GM12878 (cell line): ENCODE measurements around the gene LBH. TPM values are rescaled to one million over a fixed set of nuclear protein-coding genes. Genes with fewer than 3 reads are reported as not detected.

Experiments used
- ATAC-seq: fragments of 200-7000 bp; cut with Tn5 transposase; 3 replicates; pipeline ENCODE4 v1.9.1; 2020; ENCODE audit warnings: mild to moderate bottlenecking, moderate library complexity
- BruUV-seq: library from RNA; stranded (reverse); fragments of 400-500 nt; replicated peaks from 2 replicates; lab custom pipeline; 2021; lab: Mats Ljungman, UMichigan
- CTCF ChIA-PET: fragments of 300-600 bp; sonication (Branson Sonifier 250); formaldehyde crosslinking; extraction: SDS; loops from one replicate; lab custom pipeline; 2021; ENCODE audit warnings: inconsistent platforms; lab: Yijun Ruan, JAX
- POLR2A ChIA-PET: fragments of 350-600 bp; formaldehyde crosslinking; extraction: SDS; loops from one replicate; lab custom pipeline; 2021; ENCODE audit warnings: inconsistent platforms; lab: Charles Lee
- RAD21 ChIA-PET: fragments of 300-600 bp; sonication (Branson Sonifier 250); formaldehyde crosslinking; loops from one replicate; lab custom pipeline; 2023; ENCODE audit warnings: antibody characterized with exemption; ENCODE audit not compliant: unreplicated experiment; lab: Charles Lee
- SMC1A ChIA-PET: fragments of 300-600 bp; sonication (Branson Sonifier 250); formaldehyde crosslinking; loops from one replicate; lab custom pipeline; 2023; ENCODE audit not compliant: unreplicated experiment, uncharacterized antibody; lab: Charles Lee
- DNase-seq: peaks from one replicate; pipeline ENCODE4 v3.0.0-alpha.2; 2011; ENCODE audit warnings: low read depth, low spot score
- FAIRE-seq: peaks from 3 replicates; lab custom pipeline; 2011; peaks lifted over from hg19 to GRCh38; lab: Jason Lieb, UNC
- H2AFZ ChIP-seq: 2 replicates; pipeline ENCODE4 v1.6.0; 2011; ENCODE audit warnings: low read depth, low read length, control low read depth; ENCODE audit not compliant: control insufficient read depth
- H3K27ac ChIP-seq: 2 replicates; pipeline ENCODE4 v1.5.1; 2011; ENCODE audit warnings: control low read depth; ENCODE audit not compliant: control insufficient read depth, insufficient read depth
- H3K27me3 ChIP-seq, 2 experiments: replicated peaks in 1 of 2; 2 replicates each; pipeline versions ENCODE4 v1.6.0 to v1.6.1; 2011; ENCODE audit warnings: low read length in 1 of 2; ENCODE audit not compliant: control insufficient read depth in 2 of 2, insufficient read depth in 2 of 2
- H3K36me3 ChIP-seq, 2 experiments: 2 replicates each; pipeline ENCODE4 v1.5.1; 2011; ENCODE audit warnings: low read length in 1 of 2; ENCODE audit not compliant: control insufficient read depth in 2 of 2, insufficient read depth in 2 of 2
- H3K4me1 ChIP-seq: 2 replicates; pipeline ENCODE4 v1.6.1; 2011; ENCODE audit warnings: mild to moderate bottlenecking, low read length, moderate library complexity, mixed read lengths; ENCODE audit not compliant: control insufficient read depth, insufficient read depth
- H3K4me2 ChIP-seq: 2 replicates; pipeline ENCODE4 v1.6.0; 2011; ENCODE audit warnings: control low read depth; ENCODE audit not compliant: control insufficient read depth, insufficient read depth
- H3K4me3 ChIP-seq: fragments of 200-600 bp; sonication (generic); 2 replicates; pipeline ENCODE4 v1.5.1; 2016
- H3K79me2 ChIP-seq: 2 replicates; pipeline ENCODE4 v1.6.0; 2011; ENCODE audit warnings: low read length; ENCODE audit not compliant: control insufficient read depth, insufficient read depth
- H3K9ac ChIP-seq: 2 replicates; pipeline ENCODE4 v1.8.0; 2011; ENCODE audit warnings: low read length, control low read depth, mixed read lengths; ENCODE audit not compliant: control insufficient read depth, insufficient read depth
- H3K9me3 ChIP-seq: replicated peaks from 3 replicates; pipeline ENCODE4 v1.5.1; 2011; ENCODE audit warnings: mild to moderate bottlenecking, low read length; ENCODE audit not compliant: control insufficient read depth, insufficient read depth
- H4K20me1 ChIP-seq: 2 replicates; pipeline ENCODE4 v1.6.0; 2011; ENCODE audit not compliant: control insufficient read depth, insufficient read depth
- CHD4 ChIP-seq: fragments of 200-600 bp; sonication (generic); IDR thresholded peaks from 2 replicates; pipeline ENCODE4 v1.6.1; 2016; ENCODE audit warnings: mild to moderate bottlenecking
- DPF2 ChIP-seq: fragments of 450-650 bp; IDR thresholded peaks from 2 replicates; pipeline ENCODE4 v1.6.1; 2017; ENCODE audit warnings: mild to moderate bottlenecking
- FOS ChIP-seq: IDR thresholded peaks from 3 replicates; pipeline ENCODE4 v1.6.1; 2011; ENCODE audit warnings: borderline replicate concordance; ENCODE audit not compliant: insufficient read length; ENCODE audit errors: extremely low read depth
- GABPA ChIP-seq: IDR thresholded peaks from 2 replicates; pipeline ENCODE4 v1.6.1; 2014; ENCODE audit warnings: antibody characterized with exemption, low read depth, mild to moderate bottlenecking, inconsistent platforms
- NBN ChIP-seq: fragments of 450-650 bp; IDR thresholded peaks from 2 replicates; pipeline ENCODE4 v1.6.1; 2016
- NR2C2 ChIP-seq: IDR thresholded peaks from 2 replicates; pipeline ENCODE4 v1.6.1; 2011; ENCODE audit warnings: borderline replicate concordance, low read depth; ENCODE audit not compliant: control insufficient read depth, insufficient read length
- PAX5 ChIP-seq: IDR thresholded peaks from 2 replicates; pipeline ENCODE4 v1.6.1; 2011; ENCODE audit warnings: low read depth, low read length, borderline replicate concordance
- ZBED1 ChIP-seq: IDR thresholded peaks from 2 replicates; pipeline ENCODE4 v1.6.1; 2016; ENCODE audit warnings: borderline replicate concordance
- ZNF274 ChIP-seq: IDR thresholded peaks from one replicate; pipeline ENCODE4 v1.8.0; 2011; ENCODE audit not compliant: insufficient read length, insufficient read depth
- WGBS: methylation state at CpG from one replicate; pipeline ENCODE4 v1.1.6; 2016; ENCODE audit warnings: low lambda C conversion rate; ENCODE audit not compliant: insufficient replicate concordance, insufficient coverage; ENCODE audit errors: missing lambda C conversion rate; 5-methylcytosine and 5-hydroxymethylcytosine counted together
- in situ Hi-C: fragments of 300-500 bp; cut with MboI; formaldehyde crosslinking; loops from 9 replicates; pipeline ENCODE4 v1.14.3; 2018; ENCODE audit warnings: mixed read lengths
- intact Hi-C: fragments of 100-400 bp; cut with micrococcal nuclease; formaldehyde crosslinking; loops from one replicate; pipeline ENCODE4 v1.14.2; 2022; ENCODE audit not compliant: unreplicated experiment
- polyA plus RNA-seq, 11 experiments: library from polyadenylated mRNA; depleted of rRNA in 4 of 11; unstranded in 6 of 11; stranded (reverse) in 5 of 11; fragments of >200 nt; fragmentation: Nextera tagmentation in 4 of 11; fragmentation: Illumina TruSeq in 1 of 11; extraction: Ambion mirVana in 4 of 11; extraction: Trizol in 1 of 11; gene quantifications; 1 replicate in 1 of 11; 2 replicates in 10 of 11; pipeline versions ENCODE4 v1.2.1 to v1.2.3, GENCODE V29; 2011 to 2016; ENCODE audit warnings: inconsistent platforms in 2 of 11, missing spikeins in 2 of 11, low read depth in 1 of 11
- total RNA-seq, 4 experiments: library from RNA; depleted of rRNA in 3 of 4; stranded (reverse); fragments of >200 nt in 3 of 4; fragmentation: Illumina TruSeq in 1 of 4; extraction: Trizol in 1 of 4; gene quantifications; 2 replicates each; pipeline versions ENCODE4 v1.2.1 to v1.2.3, GENCODE V29; 2013 to 2021
- TF ChIP-seq, protein P1 (sequence below): fragments of 450-650 bp; formaldehyde crosslinking; IDR thresholded peaks from 2 replicates; pipeline ENCODE4 v1.5.0; 2022; ENCODE audit warnings: mild to moderate bottlenecking, missing genetic modification characterization
- TF ChIP-seq, protein P2 (sequence below): fragments of 450-650 bp; IDR thresholded peaks from 2 replicates; pipeline ENCODE4 v1.6.1; 2017; ENCODE audit warnings: borderline replicate concordance
- TF ChIP-seq, protein P3 (sequence below): IDR thresholded peaks from 2 replicates; pipeline ENCODE4 v1.6.1; 2012; ENCODE audit warnings: low read depth, low read length, improper control_type of control experiment
- TF ChIP-seq, protein P4 (sequence below): IDR thresholded peaks from 2 replicates; pipeline ENCODE4 v1.6.1; 2011; ENCODE audit warnings: borderline replicate concordance, low read depth, mild to moderate bottlenecking, moderate library complexity, low read length; ENCODE audit not compliant: insufficient read depth, poor library complexity, severe bottlenecking

LBH gene
- total and polyA plus RNA-seq, 10 of the 15 experiments (the other 5 are each of a cell fraction or from before 2014, with no cell fraction given), result 9.3 to 133 (median 34.1) TPM

DNA sequence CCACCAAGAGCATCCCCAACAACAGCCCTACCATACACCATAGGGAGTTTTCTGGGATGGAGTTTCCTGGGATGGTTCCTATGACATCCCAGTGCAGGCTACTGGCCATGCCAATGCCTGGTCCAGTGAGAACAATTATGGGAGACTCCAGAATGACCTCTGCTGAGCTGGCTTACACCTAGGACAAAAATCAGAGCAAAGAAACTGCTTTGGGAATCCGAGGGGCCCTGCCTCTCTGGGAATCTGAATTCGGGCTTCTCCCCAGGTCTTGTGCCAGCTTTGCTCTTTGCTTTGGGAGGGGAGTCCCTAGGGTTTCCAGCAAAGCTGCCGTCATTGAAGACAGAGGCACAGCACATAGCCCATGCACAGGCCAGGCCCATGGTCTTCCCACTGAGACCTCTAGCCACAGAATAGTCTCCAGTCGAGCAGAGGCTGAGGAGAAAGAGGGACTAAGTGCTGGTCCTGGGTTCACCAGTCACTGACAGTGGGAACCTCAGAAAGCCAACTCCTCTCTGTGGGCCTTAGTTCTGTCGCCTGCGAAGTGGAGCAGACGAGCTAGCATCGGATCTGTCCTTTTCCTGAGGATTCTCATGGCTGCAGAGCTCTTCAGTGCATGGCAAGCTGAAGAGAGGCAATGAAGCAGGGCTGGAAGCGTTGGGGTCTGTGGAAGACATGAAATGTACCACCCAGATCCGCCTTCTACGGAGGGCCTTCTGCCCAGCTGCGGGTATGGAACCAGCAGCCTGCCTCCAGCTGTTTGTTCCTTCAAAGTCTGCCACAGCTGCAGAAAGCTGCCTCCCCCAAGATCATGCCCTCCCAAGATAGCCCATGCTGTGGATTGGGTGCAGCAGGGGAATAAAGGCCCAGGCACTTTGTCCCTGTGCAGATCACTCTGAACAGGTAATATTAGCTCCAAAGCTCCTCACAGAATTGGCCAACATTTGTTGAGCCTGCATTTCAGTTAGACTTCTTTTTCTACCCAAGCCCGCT, 11.2 kb upstream of the LBH start (continued):
- TF ChIP-seq, protein P1, sequence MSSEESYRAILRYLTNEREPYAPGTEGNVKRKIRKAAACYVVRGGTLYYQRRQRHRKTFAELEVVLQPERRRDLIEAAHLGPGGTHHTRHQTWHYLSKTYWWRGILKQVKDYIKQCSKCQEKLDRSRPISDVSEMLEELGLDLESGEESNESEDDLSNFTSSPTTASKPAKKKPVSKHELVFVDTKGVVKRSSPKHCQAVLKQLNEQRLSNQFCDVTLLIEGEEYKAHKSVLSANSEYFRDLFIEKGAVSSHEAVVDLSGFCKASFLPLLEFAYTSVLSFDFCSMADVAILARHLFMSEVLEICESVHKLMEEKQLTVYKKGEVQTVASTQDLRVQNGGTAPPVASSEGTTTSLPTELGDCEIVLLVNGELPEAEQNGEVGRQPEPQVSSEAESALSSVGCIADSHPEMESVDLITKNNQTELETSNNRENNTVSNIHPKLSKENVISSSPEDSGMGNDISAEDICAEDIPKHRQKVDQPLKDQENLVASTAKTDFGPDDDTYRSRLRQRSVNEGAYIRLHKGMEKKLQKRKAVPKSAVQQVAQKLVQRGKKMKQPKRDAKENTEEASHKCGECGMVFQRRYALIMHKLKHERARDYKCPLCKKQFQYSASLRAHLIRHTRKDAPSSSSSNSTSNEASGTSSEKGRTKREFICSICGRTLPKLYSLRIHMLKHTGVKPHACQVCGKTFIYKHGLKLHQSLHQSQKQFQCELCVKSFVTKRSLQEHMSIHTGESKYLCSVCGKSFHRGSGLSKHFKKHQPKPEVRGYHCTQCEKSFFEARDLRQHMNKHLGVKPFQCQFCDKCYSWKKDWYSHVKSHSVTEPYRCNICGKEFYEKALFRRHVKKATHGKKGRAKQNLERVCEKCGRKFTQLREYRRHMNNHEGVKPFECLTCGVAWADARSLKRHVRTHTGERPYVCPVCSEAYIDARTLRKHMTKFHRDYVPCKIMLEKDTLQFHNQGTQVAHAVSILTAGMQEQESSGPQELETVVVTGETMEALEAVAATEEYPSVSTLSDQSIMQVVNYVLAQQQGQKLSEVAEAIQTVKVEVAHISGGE, result no peak
- TF ChIP-seq, all 136 proteins: peak for 0

DNA sequence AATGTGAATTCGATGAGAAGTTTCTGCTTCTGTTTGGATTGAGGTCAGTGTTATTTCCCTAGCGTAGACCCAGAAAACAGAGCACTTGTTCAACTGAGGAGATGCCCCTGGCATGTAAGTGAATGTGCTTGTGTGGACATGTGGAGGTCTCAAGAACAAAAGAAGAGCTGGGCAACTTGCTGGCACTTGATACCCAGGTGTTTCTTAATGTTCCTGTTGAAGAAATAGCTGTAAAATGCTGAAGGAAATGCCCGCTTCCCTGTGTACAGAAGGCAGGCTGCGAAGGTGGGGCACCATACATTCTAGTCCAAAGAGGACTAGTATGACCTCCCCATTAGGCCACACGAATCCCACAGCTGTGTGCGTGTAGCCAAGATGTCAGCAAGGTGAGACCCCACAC, 9.8 kb upstream of the LBH start:
- ChIA-PET SMC1A (interaction anchor here (0.9 to 25.4 kb wide), 4 partner anchors 12 to 260 kb away, joined by 3 to 444 read pairs (median 177); partner anchors contain the start of gene LBH), CTCF (interaction anchor here (0.6 to 6.0 kb wide), 8 partner anchors 9 to 113 kb away, joined by 3 to 35 read pairs (median 6); partner anchors contain the start of gene YPEL5), POLR2A (interaction anchor here (1.6 kb wide), 1 partner anchor 9 kb away, joined by 6 read pairs; the partner anchor contains the start of gene LBH), RAD21 (interaction anchor here (0.8 to 18.4 kb wide), 6 partner anchors 8 to 114 kb away, joined by 3 to 322 read pairs (median 10); partner anchors contain the start of genes LBH and YPEL5)
- intact Hi-C loops, result no loop called here
- no peak overlapping the region for H3K9ac ChIP-seq
- no peak overlapping the region for H3K4me2 ChIP-seq
- no peaks in the 10 kb centered on the region for H3K9me3 ChIP-seq
- WGBS, result 68% methylated on average over 6 of the region's 6 CpGs
- FAIRE-seq (no peak), DNase-seq (no peak), ATAC-seq (no peak)
- no peak overlapping the region for H3K4me3 ChIP-seq
- no peak overlapping the region for H3K27ac ChIP-seq
- no peaks in the 10 kb centered on the region for H3K27me3 ChIP-seq
- in situ Hi-C loops, result no loop called here
- no peaks in the 10 kb centered on the region for H3K79me2 ChIP-seq
- BruUV-seq, result no TSS peak
- H3K36me3 ChIP-seq, result no peaks in the 10 kb centered on the region
- H3K4me1 ChIP-seq, result peaks cover 45% of the 10 kb centered on the region
- no peaks in the 10 kb centered on the region for H4K20me1 ChIP-seq
- H2AFZ ChIP-seq, result no peak overlapping the region
- TF ChIP-seq GABPA (no peak), CHD4 (no peak), ZBED1 (no peak), ZNF274 (no peak), FOS (no peak), NR2C2 (no peak), DPF2 (no peak), NBN (no peak), PAX5 (no peak)
- TF ChIP-seq, protein P2, sequence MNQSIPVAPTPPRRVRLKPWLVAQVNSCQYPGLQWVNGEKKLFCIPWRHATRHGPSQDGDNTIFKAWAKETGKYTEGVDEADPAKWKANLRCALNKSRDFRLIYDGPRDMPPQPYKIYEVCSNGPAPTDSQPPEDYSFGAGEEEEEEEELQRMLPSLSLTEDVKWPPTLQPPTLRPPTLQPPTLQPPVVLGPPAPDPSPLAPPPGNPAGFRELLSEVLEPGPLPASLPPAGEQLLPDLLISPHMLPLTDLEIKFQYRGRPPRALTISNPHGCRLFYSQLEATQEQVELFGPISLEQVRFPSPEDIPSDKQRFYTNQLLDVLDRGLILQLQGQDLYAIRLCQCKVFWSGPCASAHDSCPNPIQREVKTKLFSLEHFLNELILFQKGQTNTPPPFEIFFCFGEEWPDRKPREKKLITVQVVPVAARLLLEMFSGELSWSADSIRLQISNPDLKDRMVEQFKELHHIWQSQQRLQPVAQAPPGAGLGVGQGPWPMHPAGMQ, result no peak
- TF ChIP-seq, protein P3, sequence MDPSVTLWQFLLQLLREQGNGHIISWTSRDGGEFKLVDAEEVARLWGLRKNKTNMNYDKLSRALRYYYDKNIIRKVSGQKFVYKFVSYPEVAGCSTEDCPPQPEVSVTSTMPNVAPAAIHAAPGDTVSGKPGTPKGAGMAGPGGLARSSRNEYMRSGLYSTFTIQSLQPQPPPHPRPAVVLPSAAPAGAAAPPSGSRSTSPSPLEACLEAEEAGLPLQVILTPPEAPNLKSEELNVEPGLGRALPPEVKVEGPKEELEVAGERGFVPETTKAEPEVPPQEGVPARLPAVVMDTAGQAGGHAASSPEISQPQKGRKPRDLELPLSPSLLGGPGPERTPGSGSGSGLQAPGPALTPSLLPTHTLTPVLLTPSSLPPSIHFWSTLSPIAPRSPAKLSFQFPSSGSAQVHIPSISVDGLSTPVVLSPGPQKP, result no peak
- TF ChIP-seq, protein P4, sequence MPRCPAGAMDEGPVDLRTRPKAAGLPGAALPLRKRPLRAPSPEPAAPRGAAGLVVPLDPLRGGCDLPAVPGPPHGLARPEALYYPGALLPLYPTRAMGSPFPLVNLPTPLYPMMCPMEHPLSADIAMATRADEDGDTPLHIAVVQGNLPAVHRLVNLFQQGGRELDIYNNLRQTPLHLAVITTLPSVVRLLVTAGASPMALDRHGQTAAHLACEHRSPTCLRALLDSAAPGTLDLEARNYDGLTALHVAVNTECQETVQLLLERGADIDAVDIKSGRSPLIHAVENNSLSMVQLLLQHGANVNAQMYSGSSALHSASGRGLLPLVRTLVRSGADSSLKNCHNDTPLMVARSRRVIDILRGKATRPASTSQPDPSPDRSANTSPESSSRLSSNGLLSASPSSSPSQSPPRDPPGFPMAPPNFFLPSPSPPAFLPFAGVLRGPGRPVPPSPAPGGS, result no peak
